ENCODE data around the gene PSMG3. TPM values are rescaled to one million over a fixed set of nuclear protein-coding genes. Genes with fewer than 3 reads are reported as not detected.
"Not testable (repeated sequence)": the region's sequence is repeated elsewhere in the genome, so short reads cannot be mapped to it uniquely, and the experiment has no call there.

Gene PSMG3
- total and polyA plus RNA-seq, 2 of the 8 experiments (the other 6 are each of a cell fraction or from before 2014, with no cell fraction given), result 30.2 to 62.0 TPM

GRCh38 chr7:1583241-1583930 lies 13.6 kb upstream of the PSMG3 start:
- H3K23ac ChIP-seq (ENCODE audit: insufficient read length); H3K9ac ChIP-seq (replicated peaks in 1 of 4; ENCODE audit: extremely low read depth in 1 of 4, low read depth in 3 of 4, low read length in 3 of 4); H3K4me3 ChIP-seq (ENCODE audit: extremely low read depth in 1 of 4, insufficient read depth in 2 of 4, low read depth in 3 of 4, low read length in 4 of 4); H4K5ac ChIP-seq (ENCODE audit: insufficient read length, low read depth, low read length); H3K79me1 ChIP-seq (ENCODE audit: low read depth, low read length); H2BK5ac ChIP-seq (ENCODE audit: low read depth, low read length); H4K8ac ChIP-seq (ENCODE audit: extremely low read depth, insufficient read depth, low read length); H3K4ac ChIP-seq (replicated peaks; ENCODE audit: insufficient read length, low read depth, low read length); H3K23me2 ChIP-seq (ENCODE audit: low read depth, low read length); H4K20me1 ChIP-seq (replicated peaks in 1 of 2; ENCODE audit: control insufficient read depth in 1 of 2, insufficient read depth in 2 of 2, low read length in 2 of 2); H3K18ac ChIP-seq (ENCODE audit: extremely low read depth, low read length); H4K91ac ChIP-seq (replicated peaks; ENCODE audit: insufficient read length, low read length); H2BK20ac ChIP-seq (ENCODE audit: low read length); H3K9me3 ChIP-seq (ENCODE audit: insufficient read depth in 2 of 2, low read depth in 1 of 2, low read length in 1 of 2); H3K36me3 ChIP-seq (ENCODE audit: control insufficient read depth in 2 of 4, insufficient read depth in 4 of 4, low read length in 3 of 4); H3K27ac ChIP-seq (ENCODE audit: low read depth, low read length); FAIRE-seq; H2AK5ac ChIP-seq (ENCODE audit: low read depth, low read length); H3K4me2 ChIP-seq (ENCODE audit: insufficient read depth in 1 of 2, low read depth in 2 of 2, low read length in 2 of 2); H3K79me2 ChIP-seq (ENCODE audit: control insufficient read depth in 1 of 2, insufficient read depth in 2 of 2, low read length in 2 of 2); H3K27me3 ChIP-seq (replicated peaks in 1 of 4; ENCODE audit: control insufficient read depth in 3 of 4, extremely low read depth in 1 of 4, insufficient read depth in 3 of 4, low read length in 3 of 4); POLR2A ChIA-PET (ENCODE audit: partially characterized antibody); H2AFZ ChIP-seq (ENCODE audit: low read length); H3K14ac ChIP-seq (ENCODE audit: insufficient read length); DNase-seq (ENCODE audit: low read depth in 1 of 2, low spot score in 2 of 2); H2BK120ac ChIP-seq (replicated peaks; ENCODE audit: low read depth, low read length); H3K56ac ChIP-seq (replicated peaks; ENCODE audit: insufficient read length, low read depth, low read length): not testable (repeated sequence)
- H3K4me1 ChIP-seq (replicated peaks in 1 of 4; ENCODE audit: control insufficient read depth in 3 of 4, insufficient read depth in 4 of 4, low read length in 3 of 4), result peaks cover 0 to 10% (median 8%) of the 10 kb centered on the region in 4 experiments; a peak in 5 of 7 replicates
- H2BK15ac ChIP-seq (ENCODE audit: low read length), result peak overlapping the region; percentile 61; the same call in 1 of the 2 replicates
- H2BK12ac ChIP-seq (ENCODE audit: low read depth, low read length), result peak overlapping the region; percentile 68; the same call in 1 of the 2 replicates
- CTCF ChIA-PET (ENCODE audit: partially characterized antibody), result interaction anchor here (1.6 kb wide), 1 partner anchor 125 kb away, joined by 4 read pairs; no protein-coding TSS in a partner anchor
- 94% methylated on average over 19 of the region's 19 CpGs; no CpG with 5 or more reads in 1 of the 2 experiments for WGBS, 2 experiments (ENCODE audit: extremely low coverage in 1 of 2, insufficient coverage in 1 of 2, insufficient read length in 1 of 2, insufficient replicate concordance in 2 of 2, low coverage in 1 of 2, low lambda C conversion rate in 2 of 2, missing lambda C conversion rate in 1 of 2)
